GM23338 (cell line): ENCODE measurements around the gene ZFY. TPM values are rescaled to one million over a fixed set of nuclear protein-coding genes. Genes with fewer than 3 reads are reported as not detected.

Experiments
- ATAC-seq: fragments of 200-7000 bp; cut with Tn5 transposase; 3 replicates; pipeline ENCODE4 v1.9.1; 2020
- DNase-seq: peaks from one replicate; pipeline ENCODE4 v3.0.0-alpha.2; 2015; ENCODE audit warnings: low spot score
- H2AFZ ChIP-seq: fragments of 200-600 bp; sonication (generic); 2 replicates; pipeline ENCODE4 v1.8.0; 2016; ENCODE audit warnings: antibody characterized with exemption, mild to moderate bottlenecking, moderate library complexity
- H3F3A ChIP-seq: fragments of 200-600 bp; sonication (generic); replicated peaks from 2 replicates; pipeline ENCODE4 v1.8.0; 2017; ENCODE audit warnings: antibody characterized with exemption, mixed run types, low read depth
- H3K27ac ChIP-seq: fragments of 200-600 bp; sonication (generic); 2 replicates; pipeline ENCODE4 v1.6.1; 2016; ENCODE audit warnings: low read depth
- H3K27me3 ChIP-seq: fragments of 200-600 bp; sonication (generic); 2 replicates; pipeline ENCODE4 v1.8.0; 2016; ENCODE audit warnings: mild to moderate bottlenecking, mixed run types, moderate library complexity; ENCODE audit not compliant: insufficient read depth
- H3K36me3 ChIP-seq: fragments of 200-600 bp; sonication (generic); 2 replicates; pipeline ENCODE4 v1.8.0; 2016; ENCODE audit warnings: mild to moderate bottlenecking; ENCODE audit not compliant: insufficient read depth
- H3K4me1 ChIP-seq: fragments of 200-600 bp; sonication (generic); 2 replicates; pipeline ENCODE4 v1.8.0; 2016; ENCODE audit warnings: mild to moderate bottlenecking, moderate library complexity; ENCODE audit not compliant: insufficient read depth
- H3K4me2 ChIP-seq: fragments of 200-600 bp; sonication (generic); 2 replicates; pipeline ENCODE4 v1.7.1; 2017; ENCODE audit warnings: mixed run types
- H3K4me3 ChIP-seq: fragments of 200-600 bp; sonication (generic); 2 replicates; pipeline ENCODE4 v1.6.1; 2016; ENCODE audit warnings: mixed run types
- H3K79me2 ChIP-seq: fragments of 200-600 bp; sonication (generic); replicated peaks from 2 replicates; pipeline ENCODE4 v1.8.0; 2017; ENCODE audit warnings: mild to moderate bottlenecking; ENCODE audit not compliant: insufficient read depth
- H3K9me2 ChIP-seq: fragments of 200-600 bp; sonication (generic); 2 replicates; pipeline ENCODE4 v1.8.0; 2017; ENCODE audit not compliant: insufficient read depth
- H4K20me1 ChIP-seq: fragments of 200-600 bp; sonication (generic); replicated peaks from 2 replicates; pipeline ENCODE4 v1.8.0; 2017; ENCODE audit warnings: mild to moderate bottlenecking; ENCODE audit not compliant: insufficient read depth
- H3K27ac Mint-ChIP-seq: 2 replicates; pipeline ENCODE4 v1.8.0; 2020; ENCODE audit warnings: inconsistent platforms, mild to moderate bottlenecking, moderate library complexity, mixed read lengths
- H3K27me3 Mint-ChIP-seq: 3 replicates; pipeline ENCODE4 v1.8.0; 2022; ENCODE audit warnings: low read depth, mild to moderate bottlenecking, moderate library complexity, mixed read lengths, inconsistent platforms; ENCODE audit not compliant: insufficient read depth, poor library complexity
- H3K36me3 Mint-ChIP-seq: 3 replicates; pipeline ENCODE4 v1.8.0; 2021; ENCODE audit warnings: low read depth, mild to moderate bottlenecking, inconsistent platforms, moderate library complexity, mixed read lengths
- H3K4me1 Mint-ChIP-seq: 3 replicates; pipeline ENCODE4 v1.8.0; 2020; ENCODE audit warnings: mild to moderate bottlenecking, inconsistent platforms, mixed read lengths
- H3K4me3 Mint-ChIP-seq: 3 replicates; pipeline ENCODE4 v1.8.0; 2021; ENCODE audit warnings: moderate library complexity, mild to moderate bottlenecking, inconsistent platforms, mixed read lengths
- H3K9me3 Mint-ChIP-seq: 3 replicates; pipeline ENCODE4 v1.8.0; 2020; ENCODE audit warnings: moderate library complexity, mild to moderate bottlenecking, inconsistent platforms, mixed read lengths
- CREB1 ChIP-seq: fragments of 250-450 bp; sonication (Bioruptor Pico); IDR thresholded peaks from 2 replicates; pipeline ENCODE4 v1.5.0; 2020; ENCODE audit warnings: low read depth, mild to moderate bottlenecking, moderate library complexity
- EZH2 ChIP-seq: fragments of 200-600 bp; sonication (generic); IDR thresholded peaks from one replicate; pipeline ENCODE4 v1.8.0; 2017; ENCODE audit warnings: antibody characterized with exemption, mild to moderate bottlenecking, low read depth; ENCODE audit not compliant: unreplicated experiment
- JUNB ChIP-seq: IDR thresholded peaks from one replicate; pipeline ENCODE4 v1.6.1; 2016; ENCODE audit warnings: antibody characterized with exemption; ENCODE audit not compliant: unreplicated experiment
- NANOG ChIP-seq: IDR thresholded peaks from 2 replicates; pipeline ENCODE4 v1.6.1; 2016; ENCODE audit warnings: antibody characterized with exemption, borderline replicate concordance
- STAT1 ChIP-seq: IDR thresholded peaks from one replicate; pipeline ENCODE4 v1.6.1; 2016; ENCODE audit warnings: antibody characterized with exemption; ENCODE audit not compliant: unreplicated experiment
- ZNF114 ChIP-seq: fragments of 250-450 bp; sonication (Bioruptor Pico); IDR thresholded peaks from 2 replicates; pipeline ENCODE4 v1.5.0; 2020; ENCODE audit warnings: mild to moderate bottlenecking, moderate library complexity
- ZNF331 ChIP-seq: fragments of 250-450 bp; sonication (Bioruptor Pico); IDR thresholded peaks from 2 replicates; pipeline ENCODE4 v1.5.0; 2020; ENCODE audit warnings: low read depth, mild to moderate bottlenecking, moderate library complexity
- polyA plus RNA-seq: library from polyadenylated mRNA; unstranded; fragments of >200 nt; fragmentation: Nextera tagmentation; extraction: Ambion mirVana; gene quantifications from 2 replicates; pipeline ENCODE4 v1.2.1, GENCODE V29; 2016
- total RNA-seq: library from RNA; depleted of rRNA; stranded (reverse); fragments of >200 nt; shearing (Covaris generic); gene quantifications from 2 replicates; pipeline ENCODE4 v1.2.3, GENCODE V29; 2014
- TF ChIP-seq, protein P1 (sequence below), 2 experiments: fragments of 200-600 bp in 1 of 2; sonication (generic) in 1 of 2; conservative IDR thresholded peaks; 2 replicates each; pipeline versions ENCODE4 v1.5.1 to v1.6.1; 2016 to 2017; ENCODE audit warnings: antibody characterized with exemption in 2 of 2, low read depth in 2 of 2, mild to moderate bottlenecking in 2 of 2, moderate library complexity in 1 of 2
- TF ChIP-seq, protein P2 (sequence below): IDR thresholded peaks from 2 replicates; pipeline ENCODE4 v1.6.1; 2016; ENCODE audit warnings: antibody characterized with exemption
- TF ChIP-seq, protein P3 (sequence below): IDR thresholded peaks from one replicate; pipeline ENCODE4 v1.6.1; 2018; ENCODE audit warnings: antibody characterized with exemption; ENCODE audit not compliant: unreplicated experiment

ZFY gene
- total and polyA plus RNA-seq, 2 experiments from 2014 or later, result 4.5 to 9.4 TPM

DNA sequence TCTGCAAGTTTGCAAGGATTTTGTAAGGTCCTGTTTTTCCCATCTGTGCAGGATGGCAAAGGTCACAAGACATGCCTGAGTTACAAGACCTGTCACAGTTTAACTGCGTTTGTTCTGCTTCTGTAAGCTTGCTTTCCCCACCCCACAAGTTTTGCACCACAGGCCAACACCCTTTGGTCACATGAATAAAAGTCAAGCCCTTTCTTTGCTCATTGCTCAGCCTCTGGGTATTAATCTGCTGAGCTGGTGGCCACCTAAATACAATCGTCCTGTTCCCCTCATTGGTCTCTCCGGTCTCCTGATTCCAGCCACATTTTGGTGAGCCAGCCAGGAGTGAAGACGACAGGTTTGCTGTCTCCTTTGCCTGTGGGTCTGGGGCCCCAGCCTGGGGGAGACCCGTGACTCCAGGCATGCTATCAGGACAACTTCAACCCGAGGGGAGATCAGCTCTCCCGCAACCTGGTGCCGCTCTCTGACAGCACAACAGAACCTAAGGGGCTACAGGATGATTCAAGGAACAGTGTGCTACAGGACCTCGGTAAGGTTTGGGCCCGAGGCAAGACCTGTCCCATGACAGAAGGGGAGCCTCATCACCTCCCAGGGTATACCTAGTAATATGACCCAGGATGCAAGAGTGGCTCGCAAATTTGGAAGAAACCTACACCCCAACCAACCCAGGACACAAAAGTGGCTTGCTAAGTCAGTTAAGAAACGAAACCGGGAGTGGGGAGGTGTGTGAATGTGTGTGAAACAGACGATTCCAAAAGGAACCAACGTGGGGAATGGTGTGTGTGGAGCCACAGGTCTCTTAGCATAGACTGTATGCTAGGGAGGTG is 67.7 kb downstream of the ZFY start (continued):
- TF ChIP-seq, protein P1, sequence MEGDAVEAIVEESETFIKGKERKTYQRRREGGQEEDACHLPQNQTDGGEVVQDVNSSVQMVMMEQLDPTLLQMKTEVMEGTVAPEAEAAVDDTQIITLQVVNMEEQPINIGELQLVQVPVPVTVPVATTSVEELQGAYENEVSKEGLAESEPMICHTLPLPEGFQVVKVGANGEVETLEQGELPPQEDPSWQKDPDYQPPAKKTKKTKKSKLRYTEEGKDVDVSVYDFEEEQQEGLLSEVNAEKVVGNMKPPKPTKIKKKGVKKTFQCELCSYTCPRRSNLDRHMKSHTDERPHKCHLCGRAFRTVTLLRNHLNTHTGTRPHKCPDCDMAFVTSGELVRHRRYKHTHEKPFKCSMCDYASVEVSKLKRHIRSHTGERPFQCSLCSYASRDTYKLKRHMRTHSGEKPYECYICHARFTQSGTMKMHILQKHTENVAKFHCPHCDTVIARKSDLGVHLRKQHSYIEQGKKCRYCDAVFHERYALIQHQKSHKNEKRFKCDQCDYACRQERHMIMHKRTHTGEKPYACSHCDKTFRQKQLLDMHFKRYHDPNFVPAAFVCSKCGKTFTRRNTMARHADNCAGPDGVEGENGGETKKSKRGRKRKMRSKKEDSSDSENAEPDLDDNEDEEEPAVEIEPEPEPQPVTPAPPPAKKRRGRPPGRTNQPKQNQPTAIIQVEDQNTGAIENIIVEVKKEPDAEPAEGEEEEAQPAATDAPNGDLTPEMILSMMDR (conservative IDR thresholded peaks at IDR 0.05; ENCODE audit: low read depth in 2 of 2), result no peak
- TF ChIP-seq ZNF114 (CRISPR knock-in tag) (no peak), CREB1 (CRISPR knock-in tag) (no peak)
- TF ChIP-seq, protein P2, sequence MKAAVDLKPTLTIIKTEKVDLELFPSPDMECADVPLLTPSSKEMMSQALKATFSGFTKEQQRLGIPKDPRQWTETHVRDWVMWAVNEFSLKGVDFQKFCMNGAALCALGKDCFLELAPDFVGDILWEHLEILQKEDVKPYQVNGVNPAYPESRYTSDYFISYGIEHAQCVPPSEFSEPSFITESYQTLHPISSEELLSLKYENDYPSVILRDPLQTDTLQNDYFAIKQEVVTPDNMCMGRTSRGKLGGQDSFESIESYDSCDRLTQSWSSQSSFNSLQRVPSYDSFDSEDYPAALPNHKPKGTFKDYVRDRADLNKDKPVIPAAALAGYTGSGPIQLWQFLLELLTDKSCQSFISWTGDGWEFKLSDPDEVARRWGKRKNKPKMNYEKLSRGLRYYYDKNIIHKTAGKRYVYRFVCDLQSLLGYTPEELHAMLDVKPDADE, result no peak
- TF ChIP-seq, protein P3, sequence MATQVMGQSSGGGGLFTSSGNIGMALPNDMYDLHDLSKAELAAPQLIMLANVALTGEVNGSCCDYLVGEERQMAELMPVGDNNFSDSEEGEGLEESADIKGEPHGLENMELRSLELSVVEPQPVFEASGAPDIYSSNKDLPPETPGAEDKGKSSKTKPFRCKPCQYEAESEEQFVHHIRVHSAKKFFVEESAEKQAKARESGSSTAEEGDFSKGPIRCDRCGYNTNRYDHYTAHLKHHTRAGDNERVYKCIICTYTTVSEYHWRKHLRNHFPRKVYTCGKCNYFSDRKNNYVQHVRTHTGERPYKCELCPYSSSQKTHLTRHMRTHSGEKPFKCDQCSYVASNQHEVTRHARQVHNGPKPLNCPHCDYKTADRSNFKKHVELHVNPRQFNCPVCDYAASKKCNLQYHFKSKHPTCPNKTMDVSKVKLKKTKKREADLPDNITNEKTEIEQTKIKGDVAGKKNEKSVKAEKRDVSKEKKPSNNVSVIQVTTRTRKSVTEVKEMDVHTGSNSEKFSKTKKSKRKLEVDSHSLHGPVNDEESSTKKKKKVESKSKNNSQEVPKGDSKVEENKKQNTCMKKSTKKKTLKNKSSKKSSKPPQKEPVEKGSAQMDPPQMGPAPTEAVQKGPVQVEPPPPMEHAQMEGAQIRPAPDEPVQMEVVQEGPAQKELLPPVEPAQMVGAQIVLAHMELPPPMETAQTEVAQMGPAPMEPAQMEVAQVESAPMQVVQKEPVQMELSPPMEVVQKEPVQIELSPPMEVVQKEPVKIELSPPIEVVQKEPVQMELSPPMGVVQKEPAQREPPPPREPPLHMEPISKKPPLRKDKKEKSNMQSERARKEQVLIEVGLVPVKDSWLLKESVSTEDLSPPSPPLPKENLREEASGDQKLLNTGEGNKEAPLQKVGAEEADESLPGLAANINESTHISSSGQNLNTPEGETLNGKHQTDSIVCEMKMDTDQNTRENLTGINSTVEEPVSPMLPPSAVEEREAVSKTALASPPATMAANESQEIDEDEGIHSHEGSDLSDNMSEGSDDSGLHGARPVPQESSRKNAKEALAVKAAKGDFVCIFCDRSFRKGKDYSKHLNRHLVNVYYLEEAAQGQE, result no peak

DNA sequence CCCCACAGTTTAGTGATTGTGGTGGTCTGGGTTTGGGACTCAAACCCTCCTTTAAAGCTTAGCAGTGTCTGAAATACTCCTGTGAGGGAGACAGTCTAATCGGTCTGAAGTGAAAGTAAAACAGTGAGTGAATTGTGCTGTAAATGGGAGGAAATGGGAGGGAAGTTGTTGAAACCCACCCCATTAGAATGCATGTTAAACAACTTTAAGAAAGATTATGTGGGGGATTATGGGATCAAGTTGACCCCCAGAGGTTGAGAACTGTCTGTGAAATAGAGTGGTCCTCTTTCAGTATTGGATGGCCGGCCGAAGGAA is 68.3 kb downstream of the ZFY start:
- no peak overlapping the region for H3K4me3 ChIP-seq
- H3K4me2 ChIP-seq, result peak overlapping the region; percentile 26; the same call in 1 of the 2 replicates
- no peaks in the 10 kb centered on the region for H3K36me3 ChIP-seq
- 0 out of 2 replicates have a peak overlapping the region, but pooled peaks have one; percentile 52 for H2AFZ ChIP-seq
- Mint-ChIP-seq H3K4me3 (peak overlapping the region; percentile 14; the same call in 1 of the 3 replicates), H3K9me3 (no peaks in the 10 kb centered on the region), H3K36me3 (no peaks in the 10 kb centered on the region), H3K27ac (peak overlapping the region; percentile 70; the same call in 1 of the 2 replicates), H3K27me3 (peaks cover 2% of the 10 kb centered on the region), H3K4me1 (peaks cover 18% of the 10 kb centered on the region)
- DNase-seq, result no peak
- no peaks in the 10 kb centered on the region for H3F3A ChIP-seq
- H3K4me1 ChIP-seq, result peaks cover 8% of the 10 kb centered on the region; the same call in 1 of the 2 replicates
- no peaks in the 10 kb centered on the region for H3K9me2 ChIP-seq
- no peak overlapping the region for H3K27ac ChIP-seq
- TF ChIP-seq EZH2 (no peak), CREB1 (CRISPR knock-in tag) (no peak), JUNB (no peak), STAT1 (no peak), ZNF331 (CRISPR knock-in tag) (no peak), NANOG (no peak)
- TF ChIP-seq, protein P2, result no peak
- TF ChIP-seq, protein P1 (conservative IDR thresholded peaks at IDR 0.05; ENCODE audit: low read depth in 2 of 2), result no peak
- no peaks in the 10 kb centered on the region for H3K79me2 ChIP-seq
- H3K27me3 ChIP-seq, result no peaks in the 10 kb centered on the region
- ATAC-seq, result no peak
- H4K20me1 ChIP-seq, result no peaks in the 10 kb centered on the region
